ENCODE measurements around the gene NRXN3.
"Not testable (repeated sequence)": the region's sequence is repeated elsewhere in the genome, so short reads cannot be mapped to it uniquely, and the experiment has no call there.

NRXN3 gene

GRCh38 chr14:79093531-79093930, 923.4 kb downstream of the NRXN3 start:
- Histone ChIP-seq H3K27me3 (ENCODE audit: control insufficient read depth, insufficient read depth, low read length, poor library complexity, severe bottlenecking) (peaks cover 28% of the 10 kb centered on the region), H3K4me3 (ENCODE audit: insufficient read depth, low read depth, low read length) (no peak overlapping the region), H3K4me1 (ENCODE audit: control insufficient read depth, insufficient read depth, low read length) (peaks cover 13% of the 10 kb centered on the region), H3K27ac (ENCODE audit: insufficient read depth, low read depth, low read length, poor library complexity, severe bottlenecking) (no peak overlapping the region), H3K9me3 (ENCODE audit: control insufficient read depth, low read length) (no peaks in the 10 kb centered on the region), H3K36me3 (ENCODE audit: control insufficient read depth, insufficient read depth, low read length) (no peaks in the 10 kb centered on the region)
- WGBS, 2 experiments, result 89 to 97% methylated on average over 5 of the region's 5 CpGs

DNA sequence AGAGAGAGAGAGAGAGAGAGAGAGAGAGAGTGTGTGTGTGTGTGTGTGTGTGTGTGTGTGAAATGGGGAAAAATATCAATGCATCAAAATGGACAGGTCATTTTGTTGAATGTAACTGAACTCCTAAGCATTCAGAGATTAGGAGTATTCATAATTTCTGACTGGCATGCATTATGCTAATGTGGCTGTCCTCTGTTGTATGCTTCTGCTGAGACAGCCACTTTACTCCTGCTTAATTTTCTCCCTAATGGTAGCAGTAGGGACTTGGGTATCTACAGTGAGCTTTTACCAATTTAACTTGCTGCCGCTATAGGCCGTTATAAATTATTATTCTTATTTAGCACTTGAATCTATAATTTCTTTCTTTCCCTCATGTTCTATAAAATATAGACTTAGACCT, 924.8 kb downstream of the NRXN3 start:
- Histone ChIP-seq H3K4me3 (ENCODE audit: insufficient read depth, low read depth, low read length) (no peak overlapping the region), H3K9me3 (ENCODE audit: control insufficient read depth, low read length) (no peaks in the 10 kb centered on the region), H3K4me1 (ENCODE audit: control insufficient read depth, insufficient read depth, low read length) (peaks cover 13% of the 10 kb centered on the region), H3K27me3 (ENCODE audit: control insufficient read depth, insufficient read depth, low read length, poor library complexity, severe bottlenecking) (peaks cover 14% of the 10 kb centered on the region), H3K36me3 (ENCODE audit: control insufficient read depth, insufficient read depth, low read length) (no peaks in the 10 kb centered on the region), H3K27ac (ENCODE audit: insufficient read depth, low read depth, low read length, poor library complexity, severe bottlenecking) (no peak overlapping the region)
- WGBS, 2 experiments, result 87 to 92% methylated on average over 2 of the region's 2 CpGs

GRCh38 chr14:79096811-79097210, 926.6 kb downstream of the NRXN3 start:
- 93 to 100% methylated on average over 1 of the region's 1 CpG for WGBS, 2 experiments
- no peak overlapping the region for H3K4me3 ChIP-seq (ENCODE audit: insufficient read depth, low read depth, low read length)
- H3K9me3 ChIP-seq (ENCODE audit: control insufficient read depth, low read length), result no peaks in the 10 kb centered on the region
- no peak overlapping the region for H3K27ac ChIP-seq (ENCODE audit: insufficient read depth, low read depth, low read length, poor library complexity, severe bottlenecking)
- no peaks in the 10 kb centered on the region for H3K36me3 ChIP-seq (ENCODE audit: control insufficient read depth, insufficient read depth, low read length)
- peaks cover 6% of the 10 kb centered on the region for H3K4me1 ChIP-seq (ENCODE audit: control insufficient read depth, insufficient read depth, low read length)
- peaks cover 5% of the 10 kb centered on the region for H3K27me3 ChIP-seq (ENCODE audit: control insufficient read depth, insufficient read depth, low read length, poor library complexity, severe bottlenecking)

- no peak overlapping the region for H3K27ac ChIP-seq (ENCODE audit: insufficient read depth, low read depth, low read length, poor library complexity, severe bottlenecking)
- 89 to 96% methylated on average over 3 of the region's 3 CpGs for WGBS, 2 experiments
- no peaks in the 10 kb centered on the region for H3K36me3 ChIP-seq (ENCODE audit: control insufficient read depth, insufficient read depth, low read length)
Measured at GRCh38 chr14:79098324-79098723, 928.2 kb downstream of the NRXN3 start.

DNA sequence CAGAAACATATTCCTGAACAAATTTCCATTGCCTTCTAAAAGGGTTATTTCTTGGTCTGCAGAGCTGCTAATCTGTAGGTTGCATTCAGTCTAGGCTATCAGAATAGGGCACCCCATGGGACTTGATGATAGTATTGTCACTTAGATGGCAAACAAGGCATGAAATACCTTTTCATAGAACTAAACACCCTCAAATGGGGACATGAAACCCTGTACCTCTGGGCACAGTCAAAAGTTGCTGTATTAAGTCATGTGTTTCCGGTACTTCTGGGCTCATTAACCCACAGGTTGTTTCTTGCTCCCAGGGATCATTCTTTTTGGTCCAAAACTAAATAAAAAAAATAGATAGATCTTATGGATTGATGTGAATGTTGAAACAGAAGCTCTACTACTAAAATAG, 930.4 kb downstream of the NRXN3 start:
- WGBS, 2 experiments, result 91 to 100% methylated on average over 1 of the region's 1 CpG

More at GRCh38 chr14:79098324-79098723, 928.2 kb downstream of the NRXN3 start:
- no peaks in the 10 kb centered on the region for H3K9me3 ChIP-seq (ENCODE audit: control insufficient read depth, low read length)
- no peak overlapping the region for H3K4me3 ChIP-seq (ENCODE audit: insufficient read depth, low read depth, low read length)
- no peaks in the 10 kb centered on the region for H3K27me3 ChIP-seq (ENCODE audit: control insufficient read depth, insufficient read depth, low read length, poor library complexity, severe bottlenecking)
- peaks cover 6% of the 10 kb centered on the region for H3K4me1 ChIP-seq (ENCODE audit: control insufficient read depth, insufficient read depth, low read length)

DNA sequence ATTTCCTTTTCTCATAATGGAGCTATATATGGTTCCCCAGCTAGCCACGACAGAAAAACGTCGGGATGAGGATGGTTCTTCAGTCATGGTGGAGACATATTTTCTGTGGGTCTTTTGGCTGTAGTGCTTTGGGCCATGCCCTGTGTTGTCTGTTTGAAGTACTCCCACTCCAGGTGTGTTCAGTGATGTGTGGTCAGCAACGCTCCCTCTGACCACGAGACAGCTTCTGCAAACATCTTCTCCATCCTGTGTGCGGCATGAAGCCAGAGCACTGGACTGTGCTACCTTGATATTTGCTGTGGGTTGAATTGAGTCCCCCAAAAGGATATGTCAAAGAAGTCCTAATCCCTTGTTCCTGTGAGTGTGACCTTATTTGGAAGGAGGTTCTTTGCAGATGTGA, 931.2 kb downstream of the NRXN3 start:
- H3K36me3 ChIP-seq (ENCODE audit: control insufficient read depth, insufficient read depth, low read length), result no peaks in the 10 kb centered on the region
- 96 to 100% methylated on average over 6 of the region's 6 CpGs for WGBS, 2 experiments
- H3K4me3 ChIP-seq (ENCODE audit: insufficient read depth, low read depth, low read length), result no peak overlapping the region
- H3K27ac ChIP-seq (ENCODE audit: insufficient read depth, low read depth, low read length, poor library complexity, severe bottlenecking), result no peak overlapping the region
- no peaks in the 10 kb centered on the region for H3K4me1 ChIP-seq (ENCODE audit: control insufficient read depth, insufficient read depth, low read length)
- H3K27me3 ChIP-seq (ENCODE audit: control insufficient read depth, insufficient read depth, low read length, poor library complexity, severe bottlenecking), result no peaks in the 10 kb centered on the region
- H3K9me3 ChIP-seq (ENCODE audit: control insufficient read depth, low read length), result no peaks in the 10 kb centered on the region

More for the DNA sequence above, 930.4 kb downstream of the NRXN3 start:
- no peaks in the 10 kb centered on the region for H3K9me3 ChIP-seq (ENCODE audit: control insufficient read depth, low read length)
- H3K36me3 ChIP-seq (ENCODE audit: control insufficient read depth, insufficient read depth, low read length), result no peaks in the 10 kb centered on the region
- no peak overlapping the region for H3K27ac ChIP-seq (ENCODE audit: insufficient read depth, low read depth, low read length, poor library complexity, severe bottlenecking)
- no peaks in the 10 kb centered on the region for H3K27me3 ChIP-seq (ENCODE audit: control insufficient read depth, insufficient read depth, low read length, poor library complexity, severe bottlenecking)
- H3K4me3 ChIP-seq (ENCODE audit: insufficient read depth, low read depth, low read length), result no peak overlapping the region
- H3K4me1 ChIP-seq (ENCODE audit: control insufficient read depth, insufficient read depth, low read length), result no peaks in the 10 kb centered on the region

- H3K4me3 ChIP-seq (ENCODE audit: insufficient read depth, low read depth, low read length), result no peak overlapping the region
- no peaks in the 10 kb centered on the region for H3K36me3 ChIP-seq (ENCODE audit: control insufficient read depth, insufficient read depth, low read length)
- 77 to 79% methylated on average over 2 of the region's 2 CpGs for WGBS, 2 experiments
Measured at GRCh38 chr14:79103764-79104163, 933.6 kb downstream of the NRXN3 start.

DNA sequence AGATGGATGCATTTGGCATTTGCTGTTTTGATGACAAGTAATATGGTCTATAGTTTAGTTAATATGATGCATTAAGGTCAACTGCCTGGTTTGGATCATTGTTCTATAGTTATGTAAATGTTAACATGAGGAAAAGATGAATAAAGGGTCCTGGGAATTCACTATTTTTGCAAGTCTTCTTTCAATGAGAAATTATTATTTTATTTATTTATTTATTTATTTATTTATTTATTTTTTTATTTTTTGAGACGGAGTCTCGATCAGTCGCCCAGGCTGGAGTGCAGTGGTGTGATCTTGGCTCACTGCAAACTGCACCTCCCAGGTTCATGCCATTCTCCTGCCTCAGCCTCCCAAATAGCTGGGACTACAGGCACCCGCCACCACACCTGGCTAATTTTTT, 940.4 kb downstream of the NRXN3 start:
- H3K36me3 ChIP-seq (ENCODE audit: control insufficient read depth, insufficient read depth, low read length); H3K27me3 ChIP-seq (ENCODE audit: control insufficient read depth, insufficient read depth, low read length, poor library complexity, severe bottlenecking); H3K9me3 ChIP-seq (ENCODE audit: control insufficient read depth, low read length); H3K4me3 ChIP-seq (ENCODE audit: insufficient read depth, low read depth, low read length); H3K27ac ChIP-seq (ENCODE audit: insufficient read depth, low read depth, low read length, poor library complexity, severe bottlenecking); H3K4me1 ChIP-seq (ENCODE audit: control insufficient read depth, insufficient read depth, low read length): not testable (repeated sequence)
- 49 to 52% methylated on average over 4 of the region's 4 CpGs for WGBS, 2 experiments

More at GRCh38 chr14:79103764-79104163, 933.6 kb downstream of the NRXN3 start:
- Histone ChIP-seq H3K4me1 (ENCODE audit: control insufficient read depth, insufficient read depth, low read length) (no peaks in the 10 kb centered on the region), H3K27me3 (ENCODE audit: control insufficient read depth, insufficient read depth, low read length, poor library complexity, severe bottlenecking) (no peaks in the 10 kb centered on the region), H3K27ac (ENCODE audit: insufficient read depth, low read depth, low read length, poor library complexity, severe bottlenecking) (no peak overlapping the region), H3K9me3 (ENCODE audit: control insufficient read depth, low read length) (no peaks in the 10 kb centered on the region)

DNA sequence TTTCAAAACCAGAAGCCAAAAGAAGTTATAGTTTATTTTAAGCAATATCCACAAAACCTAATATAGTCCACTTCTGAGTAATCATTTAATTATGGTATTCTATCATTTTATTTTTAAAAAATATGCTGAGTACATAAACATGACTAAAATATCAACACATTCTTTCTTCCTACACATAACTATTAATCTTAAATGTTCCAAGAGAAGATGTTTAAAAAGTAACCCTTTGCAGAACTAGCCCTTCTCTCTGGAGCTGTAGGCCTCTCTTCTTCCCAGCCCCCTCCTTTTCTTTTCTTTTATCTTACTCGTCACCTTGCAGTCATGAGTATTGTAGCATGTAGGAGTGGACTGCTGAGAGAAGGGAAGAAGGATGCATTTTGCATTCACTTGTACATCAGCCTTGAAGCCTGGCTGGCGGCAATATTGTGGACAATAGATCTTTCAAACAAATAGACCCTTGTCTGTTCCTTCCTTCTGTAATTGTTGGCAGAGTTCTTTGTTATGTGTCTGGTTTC, 941.9 kb downstream of the NRXN3 start:
- H3K36me3 ChIP-seq (ENCODE audit: control insufficient read depth, insufficient read depth, low read length), result no peaks in the 10 kb centered on the region
- 0 to 17% methylated on average over 1 to 2 of the region's 2 CpGs for WGBS, 2 experiments
- H3K27me3 ChIP-seq (ENCODE audit: control insufficient read depth, insufficient read depth, low read length, poor library complexity, severe bottlenecking), result no peaks in the 10 kb centered on the region
- no peak overlapping the region for H3K27ac ChIP-seq (ENCODE audit: insufficient read depth, low read depth, low read length, poor library complexity, severe bottlenecking)
- no peak overlapping the region for H3K4me3 ChIP-seq (ENCODE audit: insufficient read depth, low read depth, low read length)
- no peaks in the 10 kb centered on the region for H3K9me3 ChIP-seq (ENCODE audit: control insufficient read depth, low read length)
- H3K4me1 ChIP-seq (ENCODE audit: control insufficient read depth, insufficient read depth, low read length), result no peaks in the 10 kb centered on the region

DNA sequence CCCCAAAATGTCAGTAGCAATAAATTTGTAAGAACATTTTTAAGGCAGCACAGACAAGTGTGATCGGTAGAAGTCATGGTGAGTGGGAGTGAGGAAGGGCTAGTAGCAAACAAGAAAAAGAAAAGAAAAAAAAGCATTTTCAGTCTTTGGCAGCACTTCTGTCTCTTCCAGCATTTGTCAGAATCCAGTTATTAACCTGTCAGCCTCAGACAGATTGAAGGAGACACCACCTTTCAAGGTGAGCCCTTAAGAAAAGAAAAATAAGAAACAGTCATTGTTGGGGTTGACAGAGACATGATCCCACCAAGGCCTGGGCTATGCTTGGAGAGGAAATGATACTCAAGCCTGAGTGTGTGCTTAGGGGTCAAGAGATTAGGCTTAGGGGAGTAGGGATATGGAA, 947.4 kb downstream of the NRXN3 start:
- Histone ChIP-seq H3K4me1 (ENCODE audit: control insufficient read depth, insufficient read depth, low read length) (peaks cover 11% of the 10 kb centered on the region), H3K9me3 (ENCODE audit: control insufficient read depth, low read length) (no peaks in the 10 kb centered on the region), H3K27me3 (ENCODE audit: control insufficient read depth, insufficient read depth, low read length, poor library complexity, severe bottlenecking) (no peaks in the 10 kb centered on the region), H3K36me3 (ENCODE audit: control insufficient read depth, insufficient read depth, low read length) (no peaks in the 10 kb centered on the region), H3K27ac (ENCODE audit: insufficient read depth, low read depth, low read length, poor library complexity, severe bottlenecking) (no peak overlapping the region), H3K4me3 (ENCODE audit: insufficient read depth, low read depth, low read length) (no peak overlapping the region)
- 85 to 100% methylated on average over 1 of the region's 1 CpG for WGBS, 2 experiments

DNA sequence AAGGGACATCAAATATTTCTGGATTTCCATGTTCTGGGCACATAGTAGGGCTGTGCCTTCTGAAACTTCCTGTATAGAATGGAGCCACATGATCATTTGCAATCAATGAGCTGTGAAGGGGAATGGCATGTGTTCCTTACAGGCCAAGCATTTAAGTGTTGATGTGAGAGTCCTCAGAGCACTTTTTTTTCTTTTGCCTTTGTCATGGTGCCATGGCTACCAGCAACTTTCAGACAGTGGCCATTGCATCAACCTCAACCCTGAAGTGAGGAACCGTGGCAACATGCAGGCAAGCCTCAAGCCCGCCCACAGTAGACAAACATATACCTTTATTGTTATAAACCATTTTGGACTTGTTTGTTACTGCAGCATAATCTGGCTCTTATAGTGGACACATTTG, 948.1 kb downstream of the NRXN3 start:
- WGBS, 2 experiments, result 80 to 85% methylated on average over 1 to 2 of the region's 2 CpGs
- Histone ChIP-seq H3K27me3 (ENCODE audit: control insufficient read depth, insufficient read depth, low read length, poor library complexity, severe bottlenecking) (no peaks in the 10 kb centered on the region), H3K9me3 (ENCODE audit: control insufficient read depth, low read length) (no peaks in the 10 kb centered on the region), H3K4me3 (ENCODE audit: insufficient read depth, low read depth, low read length) (no peak overlapping the region), H3K27ac (ENCODE audit: insufficient read depth, low read depth, low read length, poor library complexity, severe bottlenecking) (no peak overlapping the region), H3K36me3 (ENCODE audit: control insufficient read depth, insufficient read depth, low read length) (no peaks in the 10 kb centered on the region), H3K4me1 (ENCODE audit: control insufficient read depth, insufficient read depth, low read length) (peaks cover 11% of the 10 kb centered on the region)
